NCI-H1048 (cell line): Measurements from ENCODE around the gene RAB6B.

ENCODE experiments used
- DNase-seq: peaks from one replicate; lab custom pipeline; 2025; lab: John Stamatoyannopoulos, UW

Gene RAB6B

DNA sequence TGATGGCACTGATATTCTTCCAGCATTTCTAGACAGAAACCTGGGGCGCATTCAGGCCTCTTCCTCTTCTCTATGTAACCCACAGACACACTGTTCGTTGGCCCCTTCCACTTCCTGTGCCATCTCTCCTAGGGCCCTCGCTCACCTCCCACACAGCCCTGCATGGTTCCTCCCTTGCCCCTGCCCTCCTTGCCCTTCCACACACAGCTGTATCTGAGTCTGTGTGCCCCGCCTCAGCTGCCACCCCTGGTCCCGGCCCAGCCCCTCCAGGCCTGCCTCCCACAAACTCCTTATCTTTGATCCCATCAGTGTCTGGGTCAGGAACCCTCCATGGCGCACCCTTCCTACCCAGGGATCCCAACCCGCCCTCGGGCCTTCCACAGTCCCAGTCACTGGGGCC is 37.9 kb downstream of the RAB6B start:
- no peak for DNase-seq

DNA sequence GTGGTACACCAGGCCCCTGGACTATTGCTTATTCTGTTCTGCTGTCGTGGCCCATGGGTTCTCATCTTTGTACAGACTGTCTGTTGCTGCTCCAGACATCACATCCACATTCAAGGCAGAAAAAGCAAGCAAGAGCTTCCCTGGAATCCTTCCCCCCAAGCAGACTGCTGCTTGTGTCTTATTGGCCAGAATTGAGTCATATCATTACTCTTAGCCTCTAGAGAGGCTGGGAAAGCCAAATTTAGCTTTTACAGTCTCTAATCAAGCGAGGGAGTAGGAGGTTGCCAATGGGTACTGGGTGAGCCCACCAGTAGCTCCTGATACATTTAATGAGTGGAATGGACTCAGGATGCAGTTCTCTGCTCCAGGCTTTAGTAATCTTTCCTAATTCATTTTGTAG is 39.4 kb downstream of the RAB6B start:
- DNase-seq, result no peak

DNA sequence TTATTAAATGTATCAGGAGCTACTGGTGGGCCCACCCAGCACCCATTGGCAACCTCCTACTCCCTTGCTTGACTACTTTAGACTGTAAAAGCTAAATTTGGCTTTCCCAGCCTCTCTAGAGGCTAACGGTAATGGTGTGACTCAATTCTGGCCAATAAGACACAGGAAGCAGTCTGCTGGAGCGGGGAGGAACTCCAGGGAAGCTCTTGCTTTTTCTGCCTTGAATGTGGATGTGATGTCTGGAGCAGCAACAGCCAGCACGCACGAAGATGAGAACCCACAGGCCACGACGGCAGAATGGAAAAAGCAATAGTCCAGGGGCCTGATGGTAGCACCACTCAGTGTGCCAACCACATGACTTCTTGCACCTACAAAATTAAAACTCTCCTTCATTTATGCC is 39.9 kb downstream of the RAB6B start:
- DNase-seq, result no peak

DNA sequence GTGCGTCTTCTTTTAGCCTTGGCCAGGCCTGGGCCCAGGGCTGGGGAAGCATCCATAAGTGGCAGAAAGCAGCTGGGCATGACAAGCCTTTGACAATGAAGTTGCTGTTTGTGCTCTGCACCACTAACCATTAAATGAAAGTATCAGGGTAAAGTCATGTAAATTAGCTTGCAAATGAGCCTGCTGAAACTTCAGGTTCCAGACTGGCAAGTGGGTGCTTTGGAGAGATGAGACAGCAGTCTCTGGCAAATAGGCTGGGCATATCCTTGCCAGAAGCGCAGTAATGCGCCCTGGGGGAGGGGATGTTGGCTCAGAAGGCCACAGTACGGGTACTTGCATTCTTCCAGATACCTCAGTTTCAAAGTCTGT is 40.7 kb downstream of the RAB6B start:
- peak; percentile 81 for DNase-seq

DNA sequence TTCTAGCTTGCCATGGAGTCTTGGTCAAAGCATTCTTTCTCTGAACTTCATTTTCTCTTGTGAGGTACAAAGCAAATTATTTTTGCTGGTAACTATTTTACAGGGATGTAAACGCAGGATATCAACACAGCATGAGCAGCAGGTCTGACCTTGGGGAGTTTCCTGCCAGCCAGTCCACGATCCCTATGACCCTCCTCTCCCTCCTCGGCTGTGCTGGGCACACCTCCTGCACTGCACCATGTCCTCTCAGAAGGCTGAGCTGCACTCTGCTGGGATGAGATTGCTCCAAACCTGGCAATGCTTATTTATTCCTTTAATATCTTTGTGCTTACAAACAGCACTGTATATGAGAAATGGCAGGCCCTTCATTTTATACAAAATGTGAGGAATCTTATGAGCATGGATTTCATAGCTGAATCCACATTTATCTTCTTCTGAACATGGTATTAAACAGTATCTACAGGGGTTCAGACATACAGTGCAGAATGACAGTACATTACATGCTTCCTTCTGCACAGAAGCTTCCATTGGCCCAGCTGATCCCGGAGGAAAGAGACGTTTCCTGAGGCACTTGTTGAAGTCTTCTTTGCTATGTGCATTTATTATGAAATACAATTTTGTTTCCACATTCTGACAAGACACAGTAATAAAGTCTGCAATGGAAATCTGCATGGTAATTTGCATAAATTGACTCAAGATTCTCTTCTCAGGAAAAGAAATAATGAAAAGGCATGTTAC is 41.2 kb downstream of the RAB6B start:
- no peak for DNase-seq

DNA sequence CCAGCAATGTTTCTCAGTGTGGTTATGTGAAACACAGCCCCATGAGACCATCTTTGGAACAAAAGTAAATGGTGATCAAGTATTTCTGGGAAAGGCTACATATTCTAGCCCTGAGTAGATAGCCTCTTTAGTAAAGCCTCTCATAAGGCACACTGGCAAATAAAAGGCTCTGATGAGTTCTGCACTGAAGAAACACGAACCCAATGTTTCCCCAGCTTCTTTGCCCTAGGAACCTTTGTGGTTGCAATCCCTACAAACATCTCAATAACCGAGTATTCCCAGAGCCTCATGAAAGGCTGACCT is 41.8 kb downstream of the RAB6B start:
- no peak for DNase-seq

DNA sequence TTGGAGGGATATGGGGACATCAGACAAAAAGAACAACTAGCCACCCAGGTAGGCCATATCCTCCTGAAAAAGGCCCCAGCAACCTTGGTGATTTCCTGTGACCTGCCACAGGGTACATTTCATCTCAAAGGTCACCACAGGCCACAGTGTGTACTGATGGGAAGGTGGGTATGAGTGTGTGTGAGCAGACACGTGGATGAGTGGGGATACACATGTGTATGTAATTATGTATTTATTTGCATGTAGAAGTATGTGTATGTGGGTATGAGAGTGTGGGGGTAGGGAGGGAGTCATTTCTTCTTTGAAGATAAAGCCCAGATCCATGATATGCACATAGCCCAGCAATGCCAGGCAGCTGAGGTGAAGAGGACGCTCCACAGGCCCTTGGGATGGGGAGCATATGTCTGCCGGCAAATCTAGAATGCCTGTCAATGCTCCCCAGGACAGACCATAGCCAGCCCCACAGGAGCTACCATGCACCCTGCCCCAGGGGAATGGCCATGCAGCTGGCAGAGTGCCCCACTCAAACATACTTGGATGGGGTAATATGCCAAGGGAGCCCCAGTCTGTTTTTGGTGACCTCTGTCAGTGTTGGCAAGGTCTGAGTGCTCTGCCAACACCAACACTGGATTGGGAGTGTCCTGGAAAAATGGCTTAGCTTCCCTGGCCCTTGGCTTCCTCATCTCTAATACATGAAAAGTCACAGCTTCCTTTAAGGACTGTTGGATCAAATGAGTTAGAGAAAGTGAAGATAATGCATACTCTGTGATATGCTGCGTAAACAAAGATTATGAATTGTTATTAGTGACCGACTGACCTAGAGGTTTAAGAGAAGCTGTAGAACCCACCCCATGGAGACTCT is 42.4 kb downstream of the RAB6B start:
- DNase-seq, result no peak

DNA sequence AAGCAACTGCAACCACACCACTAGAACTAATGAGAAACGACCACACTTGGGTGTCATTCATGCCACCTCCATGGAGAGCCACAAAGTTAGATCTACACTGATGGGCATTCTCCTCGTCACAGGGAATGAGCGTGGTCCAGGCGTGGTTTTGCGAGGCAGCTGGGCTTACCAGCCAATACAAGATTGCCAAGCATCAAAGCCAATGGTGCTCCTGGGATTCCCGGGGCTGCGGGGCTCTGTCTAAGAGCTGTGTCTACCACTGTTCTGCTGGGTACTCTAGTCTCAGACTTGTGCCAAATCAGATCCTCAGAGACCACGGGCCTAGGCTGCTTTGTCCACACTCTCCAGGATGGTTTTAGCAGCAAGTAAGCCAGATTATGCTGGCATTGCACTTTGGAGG is 43.8 kb downstream of the RAB6B start:
- no peak for DNase-seq

DNA sequence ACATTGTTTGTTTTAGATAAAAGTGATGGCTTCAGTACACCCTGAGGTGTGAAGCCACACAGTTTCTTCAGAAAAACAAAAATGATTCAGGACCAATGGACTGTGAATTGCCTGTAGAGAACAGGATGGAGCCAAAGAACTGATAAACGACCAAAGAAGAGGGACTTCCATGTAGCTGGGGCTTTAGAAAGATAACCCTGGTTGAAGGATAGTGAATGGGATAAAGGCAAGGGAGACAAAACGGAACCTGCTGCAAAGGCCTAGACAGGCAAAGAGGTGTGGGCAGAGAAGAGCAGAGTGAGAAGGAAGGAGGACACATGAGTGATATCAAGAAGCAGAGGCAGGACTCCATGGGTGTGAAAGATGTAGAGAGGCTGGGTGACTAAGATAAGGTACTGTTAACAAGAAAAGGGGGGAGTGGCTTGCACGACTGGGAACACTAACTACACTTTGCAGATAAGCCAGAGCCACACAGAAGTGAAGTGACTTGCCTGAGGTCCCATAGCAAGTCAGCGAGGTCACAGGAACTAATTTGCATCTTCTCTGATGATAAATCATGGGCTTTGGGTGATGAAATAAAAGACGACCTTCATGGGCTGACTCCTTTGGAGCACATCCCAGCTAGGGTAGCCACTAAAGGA is 44.3 kb downstream of the RAB6B start:
- DNase-seq, result no peak

DNA sequence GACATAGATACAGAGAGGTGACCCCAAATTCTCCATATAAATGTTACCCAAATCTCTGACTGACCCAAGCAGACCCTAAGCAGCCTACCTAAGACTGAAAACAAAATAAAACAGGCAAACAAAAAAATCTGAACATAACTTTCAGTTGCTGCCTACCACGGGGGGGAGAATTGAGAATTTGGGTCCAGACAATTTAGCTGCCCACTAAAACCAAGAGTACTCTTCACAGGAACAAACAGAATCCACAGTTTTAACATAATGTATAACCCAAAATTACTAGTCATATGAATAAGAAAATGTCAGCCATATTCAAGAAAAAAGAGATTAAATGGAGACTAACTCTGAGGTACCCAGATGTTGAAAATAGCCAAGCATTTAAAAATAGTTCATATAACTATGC is 45.6 kb downstream of the RAB6B start:
- no peak for DNase-seq

DNA sequence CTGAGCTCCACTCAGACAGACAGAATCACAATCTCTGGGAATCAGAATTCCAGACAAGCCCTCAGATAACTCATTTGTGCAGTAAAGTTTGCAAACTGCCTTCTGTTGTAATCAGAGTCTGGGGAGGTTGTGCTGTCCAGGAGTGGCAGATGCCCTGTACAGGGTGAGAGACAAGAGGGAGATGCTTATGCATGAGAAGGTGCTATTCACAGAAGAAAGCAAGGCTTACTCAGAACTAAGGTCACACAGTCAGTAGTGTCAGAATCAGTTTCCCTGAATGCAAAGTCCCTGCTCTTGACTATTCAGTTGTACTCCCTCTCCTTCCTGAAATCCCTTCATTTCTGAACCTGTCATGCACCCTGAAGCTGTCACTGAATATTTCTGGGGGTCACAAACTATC is 46.3 kb downstream of the RAB6B start:
- no peak for DNase-seq

DNA sequence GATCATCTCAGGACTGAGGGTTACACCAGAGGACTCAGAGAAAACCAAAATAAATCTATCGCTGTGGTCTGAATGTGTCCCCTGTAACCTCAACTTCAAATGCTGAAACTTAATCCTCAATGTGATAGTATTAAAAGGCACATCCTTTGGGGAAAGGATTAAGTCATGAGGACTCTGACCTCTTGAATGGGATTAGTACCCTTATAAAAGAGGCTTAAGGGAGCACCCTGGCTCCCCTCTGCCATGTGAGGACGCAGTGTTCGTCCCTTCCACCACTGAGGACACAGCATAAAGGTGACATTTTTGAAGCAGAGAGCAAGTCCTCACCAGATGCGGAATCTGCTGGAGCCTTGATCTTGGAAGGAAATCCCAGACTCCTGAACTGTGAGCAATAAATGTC is 50.6 kb downstream of the RAB6B start:
- no peak for DNase-seq

DNA sequence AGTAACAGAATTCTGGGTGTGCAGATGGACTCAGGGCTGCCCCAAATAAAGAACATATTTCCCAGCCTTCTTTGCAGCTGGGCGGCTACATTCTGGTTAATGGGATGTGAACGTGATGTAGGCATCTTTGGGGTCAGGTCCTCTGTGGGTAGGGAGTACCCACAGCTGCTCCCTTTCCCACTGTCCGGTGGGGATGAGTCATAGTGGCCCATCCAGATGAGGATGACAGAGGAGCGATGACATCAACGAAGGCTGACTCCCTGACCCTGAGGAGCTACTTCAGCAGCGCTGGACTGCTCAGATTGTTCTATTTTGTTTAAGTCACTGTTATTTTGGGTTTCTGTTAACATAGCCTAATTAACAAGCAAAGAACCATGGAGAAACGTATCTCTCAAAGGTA is 52.0 kb downstream of the RAB6B start:
- DNase-seq, result no peak

DNA sequence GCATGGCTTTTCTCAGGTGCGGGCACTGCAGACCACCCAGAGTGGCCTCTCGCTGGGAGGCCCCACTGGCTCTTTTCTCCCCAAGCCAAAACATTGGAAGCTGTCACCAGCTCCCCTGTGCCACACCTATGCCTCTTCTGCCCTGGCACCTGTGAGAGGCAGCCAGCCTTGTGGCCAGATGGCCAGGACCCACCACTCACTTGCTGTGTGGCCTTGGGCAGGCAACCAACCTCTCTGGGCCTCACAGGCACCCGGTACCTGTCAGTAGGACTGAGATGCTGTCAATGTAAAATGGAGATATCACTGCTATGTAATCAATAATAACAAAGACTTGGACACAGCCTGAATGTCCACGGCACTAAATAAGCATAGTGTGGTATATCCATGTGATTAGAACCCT is 53.5 kb downstream of the RAB6B start:
- no peak for DNase-seq

DNA sequence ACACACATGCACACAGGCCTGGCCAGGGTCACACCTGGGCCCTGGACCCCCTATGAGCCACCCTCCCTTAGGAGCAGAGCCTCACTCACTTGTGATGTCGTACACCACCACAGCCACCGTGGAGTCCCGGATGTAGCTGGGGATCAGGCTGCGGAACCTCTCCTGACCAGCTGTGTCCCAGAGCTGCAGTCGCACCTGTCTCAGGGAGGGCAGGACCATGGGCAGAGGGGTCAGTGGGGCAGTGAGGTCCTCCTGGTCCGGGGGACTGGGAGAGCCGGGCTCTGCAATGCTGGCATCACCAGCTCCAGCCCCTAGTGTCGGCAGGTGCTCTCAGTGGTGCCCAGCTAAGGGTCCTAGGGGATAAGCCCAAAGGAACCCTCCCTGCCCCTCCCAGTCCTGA is 54.5 kb downstream of the RAB6B start:
- DNase-seq, result no peak

DNA sequence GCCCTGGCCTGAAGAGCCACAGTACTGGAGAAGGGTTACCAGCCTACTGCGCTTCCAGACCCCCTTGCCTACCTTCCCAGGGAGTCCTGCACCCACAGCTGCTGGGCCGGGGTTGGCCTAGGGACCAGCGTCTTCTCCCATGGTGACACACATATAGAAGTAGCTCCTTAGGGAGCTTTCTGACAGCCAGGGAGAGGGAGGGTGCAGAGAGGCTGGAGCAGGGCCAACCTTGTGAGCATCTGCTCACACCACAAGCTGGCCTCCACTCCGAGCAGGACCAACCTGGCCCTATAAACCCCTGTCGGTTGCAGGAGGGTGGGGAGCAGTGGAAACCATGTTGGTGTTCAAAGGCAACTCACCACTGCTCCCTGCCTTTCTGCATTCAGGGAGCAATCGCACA is 54.9 kb downstream of the RAB6B start:
- no peak for DNase-seq

DNA sequence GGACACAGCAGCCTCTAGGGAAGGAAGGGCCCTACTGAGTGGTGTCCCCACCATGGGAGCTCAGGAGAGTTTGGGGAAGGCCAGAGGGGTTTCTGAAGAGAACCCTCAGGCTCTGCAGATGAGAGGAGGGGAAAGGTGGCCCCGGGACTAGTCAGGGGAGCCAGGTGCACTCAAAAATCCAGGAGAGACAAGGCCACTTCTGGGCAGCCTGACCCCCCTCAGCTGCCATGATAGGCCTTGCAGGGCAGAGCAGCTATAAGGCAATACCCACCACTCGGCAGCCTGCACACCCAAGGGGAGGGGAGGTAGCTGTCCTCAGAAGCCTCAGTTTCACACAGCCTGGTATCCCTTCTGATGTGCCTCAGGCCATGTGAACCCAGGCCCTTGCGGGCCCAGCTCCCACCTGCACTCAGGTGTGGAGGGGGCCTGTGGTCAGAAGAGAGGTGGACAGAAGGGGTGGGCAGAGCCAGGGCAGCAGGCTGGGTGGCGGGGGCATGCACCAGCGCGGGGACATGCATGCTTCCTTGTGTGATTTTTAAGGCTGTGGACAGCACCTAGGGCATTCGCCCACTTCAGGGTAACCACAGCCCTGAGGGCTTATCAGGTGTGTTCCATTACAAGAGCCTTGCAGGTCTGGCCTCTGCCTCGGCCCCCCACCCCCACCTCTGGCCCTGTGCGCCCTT is 55.5 kb downstream of the RAB6B start:
- no peak for DNase-seq

DNA sequence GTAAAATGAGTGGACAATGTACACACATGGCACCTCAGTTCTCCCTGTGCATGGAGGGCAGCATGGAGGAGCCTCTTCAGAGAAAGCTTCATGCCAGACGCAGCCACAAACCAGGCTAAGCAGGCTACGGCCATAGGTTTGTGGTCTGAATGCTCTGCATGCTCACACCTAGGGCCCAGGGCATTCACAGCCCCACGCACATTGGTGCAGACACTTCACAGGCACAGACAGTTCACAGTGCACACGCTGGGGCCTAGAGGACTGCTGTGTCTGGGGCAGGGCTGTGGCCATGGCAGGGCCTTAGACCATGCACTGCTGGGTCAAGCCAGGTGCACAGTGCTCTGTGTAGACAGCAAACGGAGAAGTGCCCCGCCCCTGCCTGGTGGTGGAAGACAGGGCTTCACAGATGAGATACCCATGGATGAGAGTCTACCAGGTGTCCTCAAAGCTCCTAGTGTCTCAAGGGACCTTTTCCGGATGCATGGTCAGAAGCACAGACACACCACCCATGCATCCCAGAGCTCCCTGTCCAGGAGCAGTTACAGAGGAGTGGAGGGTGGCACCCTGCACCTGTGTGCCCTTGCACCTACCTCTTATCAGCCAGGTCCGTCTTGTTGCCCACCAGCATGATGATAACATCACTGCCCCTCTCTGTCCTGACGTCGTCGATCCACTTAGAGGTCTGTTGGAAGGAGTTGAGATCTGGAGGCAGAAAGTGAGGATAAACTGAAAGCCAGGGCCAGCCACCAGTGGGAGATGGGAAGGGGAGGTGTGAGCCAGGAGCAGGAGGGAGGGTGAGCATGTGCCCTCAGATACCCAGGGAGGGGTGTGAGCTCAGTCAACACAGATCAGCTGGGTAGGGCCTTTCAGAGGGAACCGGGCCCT is 56.5 kb downstream of the RAB6B start:
- no peak for DNase-seq

DNA sequence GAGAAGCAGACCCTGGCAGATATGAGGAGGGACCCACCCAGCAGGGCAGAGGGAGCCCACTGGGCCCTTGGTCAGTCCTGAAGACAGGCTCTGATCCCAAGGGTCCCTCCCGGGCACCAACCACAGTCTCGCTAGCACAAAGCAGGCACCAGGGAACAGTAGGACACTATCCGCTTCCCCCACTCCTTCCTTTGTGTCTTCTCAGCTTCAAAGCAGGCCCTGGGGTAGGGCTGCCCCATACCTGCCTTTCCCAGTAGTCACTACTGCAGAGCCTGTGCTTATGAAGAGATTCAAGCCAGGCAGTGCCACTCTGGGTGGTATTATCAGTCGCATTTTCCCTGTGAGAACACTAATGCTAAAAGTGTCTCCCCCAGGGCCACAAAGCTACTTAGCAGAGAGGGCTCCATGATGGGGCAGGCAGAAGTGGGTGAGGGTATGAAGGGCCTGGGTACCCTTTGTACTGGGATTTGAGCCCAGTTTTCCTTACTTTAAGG is 57.3 kb downstream of the RAB6B start:
- DNase-seq, result no peak

DNA sequence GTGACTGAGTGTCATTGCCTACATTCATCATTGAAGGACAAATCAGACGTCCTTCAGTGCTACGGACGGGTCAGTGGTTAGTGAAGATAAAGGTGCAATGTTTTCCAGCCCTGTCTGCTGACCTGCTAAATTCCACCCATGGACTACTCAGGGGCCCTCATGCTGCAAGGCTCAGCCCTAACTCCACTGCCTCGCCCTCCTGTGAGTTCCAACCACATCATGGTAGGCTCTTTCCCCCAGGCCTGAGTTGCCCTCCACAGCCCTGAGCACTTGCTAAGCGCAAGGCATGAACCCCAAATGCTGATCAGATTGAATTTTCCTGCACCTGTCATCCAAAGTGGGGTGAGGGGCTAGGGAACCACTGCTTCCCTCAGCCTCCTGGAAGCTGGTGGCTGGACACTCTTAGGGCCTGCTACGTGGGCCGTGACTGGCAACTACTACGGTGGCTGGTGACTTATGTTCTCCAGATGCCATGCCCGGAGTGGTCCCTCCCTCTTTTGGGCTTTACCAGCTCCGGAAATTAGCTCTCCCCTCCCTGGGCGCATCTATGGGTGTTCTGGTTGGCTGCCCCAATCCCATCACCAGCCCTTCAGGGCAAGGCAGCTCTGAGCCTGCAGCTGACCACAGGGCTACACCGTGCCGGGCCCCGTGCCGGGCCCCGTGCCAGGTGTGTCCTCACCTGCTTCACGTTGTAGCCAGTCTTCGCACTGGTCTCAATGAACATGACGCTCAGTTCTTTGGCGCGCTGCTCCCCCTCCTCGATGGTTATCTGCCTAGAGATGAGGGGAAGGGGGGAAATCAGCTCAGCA is 58.0 kb downstream of the RAB6B start:
- DNase-seq, result no peak
